HepG2 (cell line): ENCODE measurements around the gene SOBP. TPM values are rescaled to one million over a fixed set of nuclear protein-coding genes. Genes with fewer than 3 reads are reported as not detected.

Source experiments
- ATAC-seq: fragments of 200-7000 bp; cut with Tn5 transposase; 3 replicates; pipeline ENCODE4 v1.9.1; 2020; ENCODE audit warnings: mild to moderate bottlenecking, moderate library complexity
- BruUV-seq: library from RNA; stranded (reverse); fragments of 400-500 nt; replicated peaks from 2 replicates; lab custom pipeline; 2021; lab: Mats Ljungman, UMichigan
- CTCF ChIA-PET: fragments of 300-600 bp; formaldehyde crosslinking; extraction: SDS; loops from one replicate; lab custom pipeline; 2021; ENCODE audit warnings: low total read pairs, inconsistent platforms, low intra/inter-chr PET ratio; lab: Yijun Ruan, JAX
- POLR2A ChIA-PET: fragments of 350-600 bp; sonication (Branson Sonifier 250); formaldehyde crosslinking; loops from one replicate; lab custom pipeline; 2020; ENCODE audit warnings: antibody characterized with exemption, inconsistent platforms; lab: Yijun Ruan, JAX
- DNase-seq: peaks from one replicate; pipeline ENCODE4 v3.0.0-alpha.2; 2015; ENCODE audit warnings: low spot score
- FAIRE-seq: peaks from 3 replicates; lab custom pipeline; 2011; peaks lifted over from hg19 to GRCh38; lab: Jason Lieb, UNC
- H2AFZ ChIP-seq: one replicate; pipeline ENCODE4 v1.6.1; 2011; ENCODE audit warnings: low read length, inconsistent platforms
- H3K27ac ChIP-seq: fragments of 300-600 bp; 3 replicates; pipeline ENCODE4 v1.8.0; 2011; ENCODE audit warnings: mixed run types, mild to moderate bottlenecking, mixed read lengths, low read length, inconsistent platforms; ENCODE audit not compliant: insufficient read depth; ENCODE audit errors: extremely low read length
- H3K27me3 ChIP-seq, 2 experiments: fragments of 200-600 bp in 1 of 2; 2 replicates in 1 of 2; 3 replicates in 1 of 2; pipeline versions ENCODE4 v1.6.0 to v1.8.0; 2011; ENCODE audit warnings: low read length in 2 of 2, mild to moderate bottlenecking in 2 of 2, moderate library complexity in 2 of 2, inconsistent platforms in 1 of 2; ENCODE audit not compliant: insufficient read depth in 2 of 2, control insufficient read depth in 1 of 2
- H3K36me3 ChIP-seq, 2 experiments: fragments of 200-600 bp in 1 of 2; replicated peaks in 1 of 2; 2 replicates in 1 of 2; 3 replicates in 1 of 2; pipeline versions ENCODE4 v1.5.1 to v1.8.0; 2011; ENCODE audit warnings: low read length in 2 of 2, inconsistent platforms in 1 of 2; ENCODE audit not compliant: insufficient read depth in 2 of 2, control insufficient read depth in 1 of 2
- H3K4me1 ChIP-seq: 2 replicates; pipeline ENCODE4 v1.5.1; 2012; ENCODE audit warnings: low read length, inconsistent platforms; ENCODE audit not compliant: insufficient read depth
- H3K4me2 ChIP-seq: 2 replicates; pipeline ENCODE4 v1.6.0; 2011; ENCODE audit warnings: low read depth, low read length, inconsistent platforms
- H3K4me3 ChIP-seq, 3 experiments: fragments of 200-600 bp in 1 of 3; sonication (generic), shearing (Covaris generic) in 1 of 3; replicated peaks in 1 of 3; 2 replicates each; pipeline ENCODE4 v1.5.1; 2011 to 2016; ENCODE audit warnings: low read length in 3 of 3, inconsistent platforms in 2 of 3, low read depth in 2 of 3, mild to moderate bottlenecking in 2 of 3, control low read depth in 1 of 3, mixed read lengths in 1 of 3; ENCODE audit not compliant: insufficient read depth in 1 of 3
- H3K79me2 ChIP-seq: one replicate; pipeline ENCODE4 v1.6.1; 2011; ENCODE audit warnings: low read length, inconsistent platforms; ENCODE audit not compliant: insufficient read depth
- H3K9ac ChIP-seq: 2 replicates; pipeline ENCODE4 v1.6.0; 2011; ENCODE audit warnings: mild to moderate bottlenecking, low read depth, low read length, inconsistent platforms; ENCODE audit not compliant: insufficient read depth
- H3K9me3 ChIP-seq: 2 replicates; pipeline ENCODE4 v1.5.1; 2012; ENCODE audit warnings: mild to moderate bottlenecking, low read length
- H4K20me1 ChIP-seq: 2 replicates; pipeline ENCODE4 v1.6.0; 2011; ENCODE audit warnings: inconsistent platforms, mild to moderate bottlenecking, low read length, moderate library complexity; ENCODE audit not compliant: insufficient read depth
- ATF2 ChIP-seq: sonication (generic); formaldehyde crosslinking; IDR thresholded peaks from 2 replicates; pipeline ENCODE4 v1.4.0; 2020; ENCODE audit warnings: missing genetic modification reagents
- CEBPB ChIP-seq: IDR thresholded peaks from 2 replicates; pipeline ENCODE4 v1.6.1; 2011; ENCODE audit warnings: low read depth, low read length, improper control_type of control experiment, borderline replicate concordance
- HNRNPK ChIP-seq: fragments of 200-400 bp; formaldehyde crosslinking; IDR thresholded peaks from 2 replicates; pipeline ENCODE4 v1.6.1; 2018; ENCODE audit warnings: low read length, low read depth, moderate library complexity, mild to moderate bottlenecking; ENCODE audit not compliant: poor library complexity, severe bottlenecking
- JDP2 ChIP-seq: sonication (generic); formaldehyde crosslinking; IDR thresholded peaks from 2 replicates; pipeline ENCODE4 v1.8.1; 2022; ENCODE audit warnings: missing genetic modification reagents, borderline replicate concordance
- KDM1A ChIP-seq: IDR thresholded peaks from 2 replicates; pipeline ENCODE4 v1.6.1; 2016; ENCODE audit warnings: missing compliant biosample characterization
- MIXL1 ChIP-seq: IDR thresholded peaks from 2 replicates; pipeline ENCODE4 v1.6.1; 2016
- NFKB2 ChIP-seq: sonication (generic); formaldehyde crosslinking; IDR thresholded peaks from 2 replicates; pipeline ENCODE4 v1.4.0; 2020; ENCODE audit warnings: missing genetic modification reagents, borderline replicate concordance
- SPEN ChIP-seq: sonication (generic); formaldehyde crosslinking; IDR thresholded peaks from 2 replicates; pipeline ENCODE4 v1.5.1; 2020; ENCODE audit warnings: low read depth, mild to moderate bottlenecking, missing genetic modification reagents
- SRSF9 ChIP-seq: fragments of 200-400 bp; formaldehyde crosslinking; IDR thresholded peaks from 2 replicates; pipeline ENCODE4 v1.6.1; 2018; ENCODE audit warnings: borderline replicate concordance, mild to moderate bottlenecking, low read depth, low read length; ENCODE audit not compliant: insufficient read depth, poor library complexity, severe bottlenecking
- TBX3 ChIP-seq: fragments of 450-650 bp; IDR thresholded peaks from 2 replicates; pipeline ENCODE4 v1.6.1; 2017; ENCODE audit warnings: antibody characterized with exemption, mild to moderate bottlenecking, inconsistent platforms, borderline replicate concordance
- ZBTB33 ChIP-seq: sonication (generic); formaldehyde crosslinking; IDR thresholded peaks from 2 replicates; pipeline ENCODE4 v1.4.0; 2020; ENCODE audit warnings: missing genetic modification reagents
- ZFP1 ChIP-seq: IDR thresholded peaks from 2 replicates; pipeline ENCODE4 v1.6.1; 2016
- ZNF576 ChIP-seq: sonication (generic); formaldehyde crosslinking; IDR thresholded peaks from 2 replicates; pipeline ENCODE4 v1.4.0; 2020; ENCODE audit warnings: mild to moderate bottlenecking, missing genetic modification reagents
- WGBS: methylation state at CpG from one replicate; pipeline ENCODE4 v1.1.6; 2017; ENCODE audit warnings: low lambda C conversion rate; 5-methylcytosine and 5-hydroxymethylcytosine counted together
- in situ Hi-C: cut with HindIII; loops from 2 replicates; pipeline ENCODE4 v1.10.0; 2017; ENCODE audit warnings: low pct_unique_long_range_greater_than_20kb; ENCODE audit not compliant: extremely low pct_ligation_motif_present
- intact Hi-C: fragments of 100-400 bp; cut with micrococcal nuclease; formaldehyde crosslinking; loops from one replicate; pipeline ENCODE4 v1.10.0; 2022; ENCODE audit not compliant: unreplicated experiment
- polyA plus RNA-seq, 8 experiments: library from polyadenylated mRNA; depleted of rRNA in 3 of 8; stranded (reverse) in 7 of 8; unstranded in 1 of 8; fragments of >200 nt; fragmentation: Illumina TruSeq in 4 of 8; extraction: Trizol in 4 of 8; gene quantifications; 2 replicates each; pipeline versions ENCODE4 v1.2.1 to v1.2.3, GENCODE V29; 2011 to 2016; ENCODE audit warnings: low read depth in 4 of 8, missing spikeins in 1 of 8, mixed read lengths in 1 of 8; ENCODE audit not compliant: insufficient read depth in 1 of 8
- total RNA-seq, 5 experiments: library from RNA; depleted of rRNA; stranded (reverse); fragments of >200 nt; fragmentation: Illumina TruSeq; extraction: Trizol; gene quantifications; 2 replicates each; pipeline ENCODE4 v1.2.3, GENCODE V29; 2016; ENCODE audit warnings: low read depth in 1 of 5
- TF ChIP-seq, protein P1 (sequence below): sonication (generic); formaldehyde crosslinking; conservative IDR thresholded peaks from 2 replicates; pipeline ENCODE4 v1.8.0; 2022; ENCODE audit warnings: missing genetic modification reagents

SOBP gene
- total and polyA plus RNA-seq, 2 of the 13 experiments (the other 11 are each of a cell fraction or from before 2014, with no cell fraction given), result 1.5 to 6.9 TPM

GRCh38 chr6:107554918-107555317 is 65.0 kb downstream of the SOBP start:
- TF ChIP-seq HNRNPK (no peak), CEBPB (peak; percentile 27; the same call in 1 of the 2 replicates), SPEN (no peak)
- WGBS, result 96% methylated on average over 3 of the region's 3 CpGs
- Histone ChIP-seq H3K36me3 (peaks cover 7 to 25% of the 10 kb centered on the region in 2 experiments), H3K4me1 (no peaks in the 10 kb centered on the region), H3K9ac (no peak overlapping the region), H4K20me1 (no peaks in the 10 kb centered on the region), H2AFZ (no peak overlapping the region), H3K27ac (no peak overlapping the region), H3K27me3 (no peaks in the 10 kb centered on the region; a peak in 1 of 5 replicates), H3K79me2 (no peaks in the 10 kb centered on the region), H3K4me3 (no peak overlapping the region), H3K4me2 (no peak overlapping the region), H3K9me3 (no peaks in the 10 kb centered on the region)
- intact Hi-C loops (no loop called here), in situ Hi-C loops (no loop called here)
- DNase-seq (no peak), ATAC-seq (no peak), FAIRE-seq (no peak)
- CTCF ChIA-PET, result no interaction called here
- BruUV-seq, result no TSS peak
- POLR2A ChIA-PET, result no interaction called here

GRCh38 chr6:107555449-107555848 is 65.5 kb downstream of the SOBP start:
- 100% methylated on average over 7 of the region's 7 CpGs for WGBS
- no peaks in the 10 kb centered on the region for H4K20me1 ChIP-seq
- H3K36me3 ChIP-seq, result peaks cover 9 to 20% of the 10 kb centered on the region in 2 experiments
- no peaks in the 10 kb centered on the region for H3K79me2 ChIP-seq
- TF ChIP-seq, protein P1, sequence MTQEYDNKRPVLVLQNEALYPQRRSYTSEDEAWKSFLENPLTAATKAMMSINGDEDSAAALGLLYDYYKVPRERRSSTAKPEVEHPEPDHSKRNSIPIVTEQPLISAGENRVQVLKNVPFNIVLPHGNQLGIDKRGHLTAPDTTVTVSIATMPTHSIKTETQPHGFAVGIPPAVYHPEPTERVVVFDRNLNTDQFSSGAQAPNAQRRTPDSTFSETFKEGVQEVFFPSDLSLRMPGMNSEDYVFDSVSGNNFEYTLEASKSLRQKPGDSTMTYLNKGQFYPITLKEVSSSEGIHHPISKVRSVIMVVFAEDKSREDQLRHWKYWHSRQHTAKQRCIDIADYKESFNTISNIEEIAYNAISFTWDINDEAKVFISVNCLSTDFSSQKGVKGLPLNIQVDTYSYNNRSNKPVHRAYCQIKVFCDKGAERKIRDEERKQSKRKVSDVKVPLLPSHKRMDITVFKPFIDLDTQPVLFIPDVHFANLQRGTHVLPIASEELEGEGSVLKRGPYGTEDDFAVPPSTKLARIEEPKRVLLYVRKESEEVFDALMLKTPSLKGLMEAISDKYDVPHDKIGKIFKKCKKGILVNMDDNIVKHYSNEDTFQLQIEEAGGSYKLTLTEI (CRISPR knock-in tag), result no peak
- TF ChIP-seq KDM1A (CRISPR knock-in tag), result no peak
- no peak for TF ChIP-seq NFKB2
- no peak for TF ChIP-seq TBX3
- TF ChIP-seq ZNF576 (CRISPR knock-in tag), result no peak
- no peak for TF ChIP-seq ATF2 (CRISPR knock-in tag)
- no peak for TF ChIP-seq ZFP1 (CRISPR knock-in tag)
- TF ChIP-seq JDP2 (CRISPR knock-in tag), result no peak
- TF ChIP-seq SRSF9, result no peak
- no peak for TF ChIP-seq MIXL1
- no peak for TF ChIP-seq ZBTB33
- FAIRE-seq (no peak), DNase-seq (no peak), ATAC-seq (no peak)
- in situ Hi-C loops (no loop called here), intact Hi-C loops (no loop called here)
- BruUV-seq, result no TSS peak
- ChIA-PET CTCF (no interaction called here), POLR2A (no interaction called here)
- no peaks in the 10 kb centered on the region; a peak in 1 of 5 replicates for H3K27me3 ChIP-seq
- H3K9me3 ChIP-seq, result no peaks in the 10 kb centered on the region
- H3K4me1 ChIP-seq, result no peaks in the 10 kb centered on the region
- no peak overlapping the region for H3K4me3 ChIP-seq
- H2AFZ ChIP-seq, result no peak overlapping the region
- no peak overlapping the region for H3K9ac ChIP-seq
- no peak overlapping the region for H3K4me2 ChIP-seq
- H3K27ac ChIP-seq, result no peak overlapping the region
